NCI-H345 (cell line): ENCODE data around the gene GAB2.
A peak's percentile ranks its signal among the peaks of the same experiment; 100 is the strongest.

ENCODE experiments used
- DNase-seq: peaks from one replicate; lab custom pipeline; 2025; lab: John Stamatoyannopoulos, UW

The GAB2 gene

DNA sequence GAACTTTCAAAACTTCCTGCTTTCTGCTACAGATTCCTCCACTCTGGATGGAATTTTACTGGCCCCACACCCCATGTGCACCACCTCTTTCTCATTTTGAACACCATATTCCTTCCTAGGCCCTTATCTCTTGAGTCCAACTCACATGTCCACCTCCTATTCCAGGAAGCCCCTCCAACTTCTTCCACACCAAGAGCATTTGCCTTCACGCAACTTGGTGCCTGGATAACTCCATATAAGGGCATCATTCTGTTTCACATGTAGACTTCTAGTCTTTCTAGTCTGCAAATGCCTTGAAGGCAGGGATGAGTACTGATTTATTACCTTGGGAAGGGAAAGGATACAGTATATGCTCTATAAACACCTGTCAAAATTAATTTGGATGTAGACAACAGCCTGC is 17.5 kb downstream of the GAB2 start:
- DNase-seq = no peak

DNA sequence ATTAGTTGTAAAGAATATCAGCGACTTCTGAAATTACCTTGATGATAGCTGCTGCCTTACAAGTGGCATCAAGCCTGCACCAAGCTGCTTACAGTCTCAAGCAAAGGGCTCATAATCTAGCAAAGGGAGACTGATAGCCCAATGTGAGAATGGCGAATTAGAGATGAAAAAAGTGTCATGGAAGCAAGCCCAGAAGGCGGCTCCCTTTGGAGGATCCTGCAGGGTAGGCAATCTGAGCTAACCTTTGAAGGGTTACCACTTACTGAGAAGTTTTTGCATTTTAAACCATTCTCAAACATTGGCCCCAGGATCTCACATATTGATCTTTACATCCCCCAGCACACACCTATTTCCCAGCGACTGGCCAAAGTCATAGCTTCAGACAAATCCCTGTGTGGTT is 18.5 kb downstream of the GAB2 start:
- DNase-seq = no peak

DNA sequence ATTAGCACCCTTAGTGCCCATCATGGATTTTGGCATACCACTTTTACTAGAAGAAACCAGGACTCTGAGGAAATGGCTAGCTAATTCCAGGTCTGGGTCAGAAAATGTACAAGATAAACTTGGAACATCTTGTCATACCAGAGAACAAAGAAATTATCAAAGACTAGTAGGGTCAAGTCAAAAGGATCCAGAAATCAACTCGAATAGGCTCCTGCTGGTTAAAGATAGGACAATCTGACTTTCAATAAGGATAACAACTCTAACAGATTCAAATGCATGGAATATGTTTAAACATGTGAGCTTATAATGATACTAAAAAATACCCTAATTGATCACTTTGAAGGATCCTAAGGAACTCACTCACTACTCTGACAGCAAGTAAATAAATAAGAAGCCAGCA is 18.9 kb downstream of the GAB2 start:
- no peak for DNase-seq

DNA sequence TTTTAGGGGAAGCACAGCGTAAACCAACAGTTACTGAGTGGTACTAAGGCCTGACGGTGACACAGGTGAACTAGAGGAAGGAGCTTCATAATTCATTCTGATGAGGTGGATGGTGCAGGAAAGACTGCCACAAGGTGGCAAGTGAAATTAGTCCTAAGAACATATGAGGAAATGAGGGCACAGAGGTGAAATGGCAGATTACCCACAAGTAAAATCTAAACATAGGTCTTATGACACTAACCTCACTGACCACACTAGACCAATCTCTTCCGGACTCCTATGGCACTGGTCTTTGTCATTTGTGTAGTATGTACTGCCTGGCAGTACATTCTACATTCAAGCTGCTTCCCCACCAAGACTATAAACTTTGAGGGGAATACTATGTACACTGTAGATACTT is 20.2 kb downstream of the GAB2 start:
- no peak for DNase-seq

DNA sequence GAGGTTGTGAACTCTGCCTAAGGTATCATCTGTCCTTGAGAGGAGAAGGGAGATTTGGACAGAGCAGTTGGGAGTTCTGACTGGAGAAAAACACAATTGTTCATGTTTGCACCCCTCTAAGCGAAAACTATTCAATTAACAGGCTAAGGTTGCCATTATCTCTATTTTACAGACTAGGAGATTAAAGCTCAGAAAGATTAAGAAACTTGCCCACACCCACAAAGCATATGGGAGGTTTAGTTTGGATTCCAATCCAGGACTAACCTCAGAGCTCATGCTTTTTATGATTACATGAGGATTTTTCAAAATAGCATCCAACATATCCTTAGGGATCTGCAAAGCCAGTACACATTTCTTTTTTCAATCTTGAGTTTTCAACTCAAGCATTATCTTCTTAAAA is 22.0 kb downstream of the GAB2 start:
- DNase-seq = no peak

DNA sequence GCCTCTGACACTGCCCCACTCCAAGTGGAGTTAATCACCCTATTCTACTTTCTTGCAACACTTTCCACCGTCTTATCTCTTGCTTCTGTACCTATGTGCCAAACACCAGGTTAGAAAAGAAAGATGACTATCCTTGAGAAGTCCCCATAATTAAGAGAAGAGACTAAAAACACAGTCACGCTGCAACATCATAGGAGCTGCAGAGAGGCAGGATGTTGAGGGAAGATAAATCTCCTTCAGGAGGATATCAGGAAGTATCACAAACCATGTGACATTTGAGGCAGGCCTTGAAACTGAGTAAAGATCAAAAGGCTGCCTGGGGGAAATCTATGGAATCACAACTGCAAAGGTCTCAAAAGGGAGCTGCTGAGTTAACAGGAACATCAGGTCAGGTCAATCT is 24.8 kb downstream of the GAB2 start:
- DNase-seq = no peak

DNA sequence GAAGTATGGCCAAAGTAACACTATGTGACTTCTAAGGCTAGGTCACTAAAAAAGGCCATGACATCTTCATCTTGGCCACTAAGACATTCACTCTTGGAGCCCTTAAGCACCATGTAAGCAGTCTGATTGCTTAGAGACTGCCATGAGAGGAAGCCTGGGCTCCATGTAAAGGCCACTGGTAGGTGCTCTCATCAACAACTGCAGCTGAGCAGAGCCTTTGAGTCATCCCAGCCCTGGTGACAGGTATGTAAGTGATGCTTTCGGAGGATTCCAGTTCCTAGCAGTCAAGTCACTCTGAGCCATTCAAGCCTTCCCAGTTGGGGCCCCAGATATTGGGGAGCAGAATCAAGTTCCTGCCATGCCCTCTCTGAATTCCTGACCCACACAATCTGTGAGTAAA is 26.2 kb downstream of the GAB2 start:
- no peak for DNase-seq

DNA sequence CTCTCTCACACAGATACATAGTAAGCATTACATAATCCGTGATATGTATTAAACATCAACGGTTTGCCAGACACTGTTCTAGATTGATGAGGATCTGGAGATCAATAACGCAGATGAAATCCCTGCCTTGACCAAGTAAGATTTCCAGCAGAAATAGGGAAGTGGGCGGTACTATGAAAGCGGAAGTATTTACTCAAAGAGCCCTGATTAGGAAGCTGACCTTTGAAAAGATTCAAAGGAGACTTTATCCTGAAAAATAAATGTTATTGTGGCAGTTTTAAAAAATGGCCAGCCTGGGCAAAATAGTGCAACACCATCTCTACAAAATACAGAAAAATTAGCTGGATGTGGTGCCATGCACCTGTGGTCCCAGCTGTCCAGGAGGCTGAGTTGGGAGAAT is 26.8 kb downstream of the GAB2 start:
- no peak for DNase-seq

DNA sequence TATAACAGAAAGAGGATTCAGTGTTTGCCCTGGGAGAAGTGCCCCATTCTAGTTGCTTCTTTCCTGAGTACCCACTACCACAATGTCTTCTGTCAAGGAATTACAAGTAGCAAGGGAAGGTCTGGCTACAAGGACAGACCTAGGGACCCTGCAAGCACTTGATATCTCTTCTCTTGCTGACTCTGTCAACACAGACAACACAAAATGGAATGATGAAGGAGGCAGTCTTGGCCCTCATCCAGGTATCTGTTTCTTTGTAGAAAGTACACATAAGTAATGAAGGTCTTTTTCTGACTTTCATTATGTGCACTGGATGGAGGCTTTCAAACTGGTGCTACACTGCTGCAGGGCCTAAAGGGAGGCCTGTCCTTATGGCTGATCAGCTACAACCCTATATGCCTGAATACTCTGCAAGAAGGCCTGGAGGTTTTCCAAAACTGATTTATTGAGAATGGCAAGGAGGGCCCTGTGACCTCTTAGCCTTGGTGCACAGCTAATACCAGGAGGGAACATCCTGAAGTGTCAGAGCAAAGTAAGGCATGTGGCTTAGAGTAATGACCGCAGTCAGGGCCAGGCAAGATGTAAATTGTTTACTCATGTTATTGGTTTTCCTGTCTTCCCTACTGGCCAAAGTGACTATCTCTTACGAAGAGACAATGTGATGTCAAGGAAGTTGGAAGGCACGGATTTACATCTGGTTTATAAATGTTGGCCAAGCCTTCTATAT is 31.2 kb downstream of the GAB2 start:
- DNase-seq = no peak

DNA sequence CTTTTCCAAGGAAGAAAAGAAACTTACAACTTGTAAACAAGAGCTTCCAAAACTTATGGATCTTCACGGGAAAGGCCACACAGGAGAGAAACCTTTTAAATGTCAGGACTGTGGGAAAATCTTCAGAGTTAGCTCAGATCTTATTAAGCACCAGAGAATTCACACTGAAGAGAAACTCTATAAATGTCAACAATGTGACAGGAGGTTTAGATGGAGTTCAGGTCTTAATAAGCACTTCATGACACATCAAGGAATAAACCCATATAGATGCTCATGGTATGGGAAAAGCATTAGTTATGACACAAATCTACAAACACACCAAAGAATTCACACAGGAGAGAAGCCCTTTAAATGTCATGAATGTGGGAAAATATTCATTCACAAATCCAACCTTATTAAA is 32.4 kb downstream of the GAB2 start:
- no peak for DNase-seq

DNA sequence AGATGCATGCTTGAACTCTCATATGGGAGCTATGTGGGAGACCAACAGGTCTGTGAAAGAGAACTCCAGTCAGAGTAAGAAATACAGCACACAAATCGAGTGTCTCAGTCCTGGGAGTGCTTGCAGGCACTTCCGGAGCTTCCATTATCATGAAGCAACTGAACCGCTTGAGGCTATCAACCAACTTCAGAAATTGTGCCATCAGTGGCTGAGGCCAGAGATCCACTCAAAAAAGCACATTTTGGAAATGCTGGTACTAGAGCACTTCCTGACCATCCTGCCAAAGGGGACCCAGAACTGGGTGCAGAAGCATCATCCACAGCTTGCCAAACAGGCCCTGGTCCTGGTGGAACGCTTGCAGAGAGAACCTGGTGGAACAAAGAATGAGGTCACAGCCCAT is 33.4 kb downstream of the GAB2 start:
- DNase-seq = peak; percentile 47

DNA sequence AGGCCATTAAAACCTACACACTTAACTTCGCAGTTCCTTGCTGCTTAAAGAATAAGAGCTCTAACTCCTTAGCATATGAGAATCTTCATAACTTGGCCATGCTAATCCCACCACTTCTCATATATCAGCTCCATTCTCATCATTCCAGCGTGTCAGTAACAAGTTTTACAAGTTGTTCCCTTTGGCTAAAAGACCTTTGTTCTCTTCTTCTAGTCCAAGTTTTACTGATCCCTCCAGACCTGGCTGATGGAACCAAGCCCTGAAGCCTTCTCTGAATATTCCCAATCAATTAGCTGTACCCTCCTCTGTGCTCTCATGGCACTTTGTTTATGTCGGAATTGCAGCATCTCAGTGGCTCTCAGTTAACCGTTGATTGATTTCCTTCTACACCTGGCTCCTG is 35.8 kb downstream of the GAB2 start:
- no peak for DNase-seq

DNA sequence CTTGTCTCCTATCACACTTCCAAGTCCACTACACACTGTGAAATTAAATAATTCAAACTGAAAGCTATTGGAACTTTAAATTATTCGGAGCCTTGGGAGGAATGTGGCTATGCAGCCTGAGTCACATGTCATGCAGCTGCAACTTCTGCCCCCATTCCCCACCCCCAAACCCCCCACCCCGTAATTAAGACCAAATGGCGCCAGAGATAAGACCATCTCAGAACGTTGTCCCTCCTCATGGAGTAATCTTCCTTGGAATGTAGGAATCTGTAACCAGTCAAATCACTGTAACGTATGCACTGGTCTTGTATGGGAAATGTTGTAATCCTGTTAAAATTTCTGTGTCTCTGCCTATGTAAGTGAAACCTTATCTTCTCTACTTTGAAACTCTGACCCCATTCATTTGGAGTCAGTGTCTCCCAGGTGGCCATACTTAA is 37.0 kb downstream of the GAB2 start:
- DNase-seq = no peak

DNA sequence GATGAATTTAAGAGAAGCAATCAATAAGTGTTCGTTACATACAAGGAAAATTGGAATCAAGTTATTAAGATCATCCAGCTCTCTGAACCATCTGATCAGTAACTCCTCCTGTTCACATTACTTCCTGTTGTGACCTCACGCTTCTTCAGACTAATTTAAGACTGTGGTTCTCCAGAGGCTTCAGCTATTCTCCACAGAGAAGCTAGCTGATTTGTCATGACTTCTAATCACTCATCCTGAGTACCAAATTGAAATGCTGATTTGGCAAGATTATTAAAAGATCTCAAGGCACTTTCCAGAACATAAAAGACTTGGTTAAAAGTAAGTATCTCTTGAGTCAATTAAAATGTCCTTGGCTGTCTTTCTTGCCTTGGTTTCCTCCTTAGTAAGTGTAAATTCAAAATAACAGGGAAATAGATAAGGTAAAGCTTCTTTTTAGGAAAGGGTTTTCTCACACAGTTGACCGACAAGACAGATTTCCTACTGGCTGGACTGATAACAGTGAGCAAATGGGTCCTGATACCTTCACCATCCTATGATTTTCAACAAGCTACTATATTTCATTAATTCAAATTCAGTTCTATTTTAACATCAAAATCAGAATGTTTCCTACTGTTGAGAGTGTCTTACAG is 38.5 kb downstream of the GAB2 start:
- no peak for DNase-seq

DNA sequence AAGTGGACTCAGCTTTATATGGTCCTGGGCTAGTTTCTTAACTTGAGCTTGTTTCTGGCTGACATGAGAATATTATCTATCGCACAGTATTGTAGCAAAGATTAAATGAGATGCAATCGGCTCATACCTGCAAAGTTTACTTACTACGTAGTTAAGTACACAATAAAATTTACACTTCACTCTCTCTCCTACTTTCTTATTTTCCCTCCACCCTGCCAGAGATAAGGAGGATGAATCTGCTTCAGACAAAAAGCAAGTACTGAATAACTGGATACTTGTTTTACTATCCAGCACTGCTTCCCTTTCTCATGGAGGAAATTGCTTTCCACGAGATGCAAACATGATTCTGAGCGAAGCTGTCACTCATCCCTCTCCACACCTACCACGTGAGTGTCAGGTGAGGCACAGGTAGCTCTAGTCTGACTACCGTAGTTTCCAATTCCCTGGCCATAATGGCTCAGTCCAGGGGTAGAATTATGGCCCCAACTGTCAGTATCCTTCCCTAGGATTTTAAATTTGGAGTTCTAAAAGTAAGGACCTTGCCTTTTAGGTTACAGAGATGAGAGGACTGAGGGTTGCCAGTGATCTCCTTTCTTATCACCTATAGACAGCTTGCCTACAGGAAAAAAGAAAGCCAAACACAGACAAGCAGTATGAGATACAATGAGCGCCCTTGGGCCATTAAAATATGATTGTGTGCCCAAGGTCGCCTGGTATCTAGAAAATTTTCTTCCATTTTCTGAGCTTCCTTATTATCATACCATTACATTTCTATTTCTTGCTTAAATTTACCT is 39.8 kb downstream of the GAB2 start:
- DNase-seq = no peak

DNA sequence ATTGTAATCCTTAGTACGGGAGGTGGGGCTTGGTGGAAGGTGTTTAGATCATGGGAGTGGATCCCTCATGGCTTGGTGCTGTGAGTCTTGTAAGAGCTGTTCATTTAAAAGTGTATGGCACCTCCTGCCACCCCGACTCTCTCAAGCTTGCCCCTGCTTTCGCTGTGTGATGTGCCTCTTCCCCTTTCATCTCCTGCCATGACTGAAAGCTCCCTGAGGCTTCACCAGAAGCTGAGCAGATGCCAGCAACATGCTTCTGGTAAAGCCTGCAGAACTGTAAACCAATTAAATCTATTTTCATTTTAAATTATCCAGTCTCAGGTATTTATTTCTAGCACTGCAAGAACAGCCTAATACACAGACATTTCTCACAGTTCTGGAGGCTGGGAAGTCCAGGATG is 40.8 kb downstream of the GAB2 start:
- DNase-seq = no peak

DNA sequence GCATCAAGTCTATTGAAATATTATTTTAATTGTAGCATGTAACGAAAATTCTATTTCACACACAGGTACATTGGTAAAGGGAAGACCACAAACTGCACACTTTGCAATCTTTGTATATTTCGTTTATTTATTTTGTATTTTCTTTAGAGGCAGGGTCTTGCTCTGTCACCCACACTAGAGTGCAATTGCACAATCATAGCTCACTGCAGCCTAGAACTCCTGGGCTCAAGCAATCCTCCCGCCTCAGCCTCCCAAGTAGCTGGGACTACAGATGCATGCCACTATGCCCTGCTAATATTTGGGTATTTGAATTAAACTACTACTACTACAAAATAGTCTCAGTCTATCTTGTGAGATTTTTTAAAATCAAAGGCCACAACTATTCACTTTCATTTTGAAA is 42.7 kb downstream of the GAB2 start:
- DNase-seq = no peak

DNA sequence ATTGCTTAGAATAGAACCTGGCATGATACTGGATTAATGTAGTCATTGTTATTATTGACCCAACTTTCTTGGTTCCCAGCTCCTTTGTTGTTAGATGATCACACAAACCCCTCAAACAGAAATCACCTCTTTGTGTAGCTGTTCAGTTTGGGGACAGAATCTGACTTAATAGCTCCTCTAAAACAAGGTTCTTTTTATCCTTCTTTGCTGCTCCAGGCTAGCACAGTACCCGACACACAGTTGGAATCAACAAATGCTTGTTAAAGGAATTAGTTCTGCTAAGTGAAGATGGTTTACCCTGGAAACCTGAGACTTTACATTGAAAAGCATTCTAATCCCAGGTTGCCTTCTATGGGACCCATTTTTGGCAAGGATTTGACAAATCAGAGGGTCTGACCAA is 43.9 kb downstream of the GAB2 start:
- no peak for DNase-seq

DNA sequence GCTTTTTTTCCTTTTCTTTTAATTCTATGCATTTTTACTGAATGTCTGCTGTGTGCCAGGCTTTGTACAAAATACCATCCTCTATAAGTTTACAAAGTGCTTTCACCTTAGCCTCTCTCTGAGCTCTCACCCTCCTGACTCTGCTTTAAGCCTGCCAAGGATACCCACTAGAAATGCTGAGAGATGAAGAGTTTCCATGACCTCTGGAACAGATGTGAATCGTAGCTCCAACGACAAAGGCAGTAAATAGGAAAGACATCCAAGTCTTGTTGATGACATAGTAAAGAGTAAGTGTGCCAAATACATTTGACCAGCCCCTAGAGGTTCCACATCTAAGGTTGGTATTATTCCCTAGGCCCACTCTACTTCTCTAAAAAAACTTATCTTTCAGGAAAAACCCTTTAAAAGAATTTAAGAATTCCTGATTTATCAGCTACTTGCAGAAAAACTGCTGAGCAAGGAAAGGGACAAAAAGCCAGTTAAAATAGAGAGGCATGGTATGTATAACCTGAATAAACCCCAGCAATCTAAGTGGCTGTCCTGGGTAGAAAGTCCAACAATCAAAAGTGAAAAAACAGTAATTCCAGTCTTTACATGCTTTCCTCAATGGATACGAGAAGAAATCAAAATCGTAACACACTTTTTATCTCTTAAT is 45.4 kb downstream of the GAB2 start:
- no peak for DNase-seq

DNA sequence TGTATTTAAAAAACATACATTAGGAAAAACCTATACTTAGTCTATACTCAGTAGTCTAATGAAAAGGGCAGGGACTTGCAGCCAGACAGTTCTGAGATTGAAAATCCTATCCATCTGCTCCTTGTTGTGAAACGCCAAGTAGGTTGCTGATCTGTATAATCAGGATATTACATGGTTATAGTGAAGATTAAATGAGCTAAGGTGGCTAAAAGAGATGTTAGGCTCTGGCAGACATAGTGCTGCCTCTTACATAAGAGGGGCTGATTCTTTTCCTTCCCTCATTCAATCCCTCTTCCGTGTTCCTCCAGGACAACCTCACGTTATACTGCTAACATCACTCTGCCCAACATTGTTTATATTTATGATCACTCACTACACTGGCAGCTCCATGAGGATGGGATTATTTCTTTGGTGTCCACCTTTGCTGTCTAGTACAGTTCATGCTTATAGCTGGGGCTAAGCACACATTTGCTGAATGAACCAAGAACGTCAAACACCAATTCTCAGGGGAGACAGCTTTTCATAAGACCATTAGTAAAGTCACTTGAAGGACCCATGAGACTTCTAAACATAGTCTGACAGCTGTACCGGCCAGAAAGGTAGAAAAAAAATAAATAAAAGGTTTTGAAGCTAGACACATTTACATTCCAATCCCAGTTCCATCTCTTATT is 46.3 kb downstream of the GAB2 start:
- DNase-seq = peak; percentile 21

DNA sequence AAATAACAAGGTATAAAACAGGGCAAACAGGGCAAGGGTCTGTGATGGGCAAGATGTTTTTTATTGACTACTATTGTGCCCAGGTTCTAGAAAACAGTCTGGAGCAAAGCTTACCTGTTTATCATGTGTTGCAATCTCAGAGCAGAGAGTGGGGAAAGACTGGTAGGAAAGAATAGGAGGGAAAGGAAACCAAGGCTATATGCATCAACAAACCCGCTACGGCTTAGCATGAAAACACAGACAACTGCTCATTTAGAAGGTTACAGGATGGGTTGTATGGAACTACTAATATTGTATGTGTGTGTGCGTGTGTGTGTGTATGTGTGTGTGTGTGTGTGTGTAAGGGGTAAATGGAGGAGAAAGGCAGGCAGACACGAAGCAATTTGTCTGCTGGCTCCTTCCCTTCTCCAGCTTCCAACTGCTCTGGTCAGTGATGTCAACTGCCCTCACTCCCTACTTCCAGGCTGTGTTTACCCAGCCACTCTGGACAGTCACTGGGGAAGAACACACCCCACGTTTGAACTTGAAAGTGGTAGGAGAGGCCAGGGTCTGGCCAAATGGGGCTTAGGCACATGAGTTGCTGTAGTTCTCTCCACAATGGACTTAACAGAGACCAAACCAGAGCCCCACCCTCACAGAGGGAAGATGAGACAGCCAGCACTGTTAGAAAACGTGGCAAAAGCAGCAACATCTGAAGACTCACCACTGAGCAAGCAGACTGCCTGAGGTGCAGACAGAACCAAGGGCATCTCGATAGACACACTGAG is 47.0 kb downstream of the GAB2 start:
- no peak for DNase-seq
